GM19438 (cell line): Measurements from ENCODE around the gene OR52W1.
"Not testable (repeated sequence)": the region's sequence is repeated elsewhere in the genome, so short reads cannot be mapped to it uniquely, and the experiment has no call there.

Experiments
- ATAC-seq: cut with Tn5 transposase; IDR thresholded peaks from one replicate; pipeline ENCODE4 v1.9.1; 2021; ENCODE audit warnings: low read depth; ENCODE audit not compliant: unreplicated experiment

The OR52W1 gene

GRCh38 chr11:6216501-6216900 is 17.5 kb downstream of the OR52W1 start:
- ATAC-seq = no peak

- ATAC-seq = no peak
These were observed 18.7 kb downstream of the OR52W1 start for GRCh38 chr11:6217722-6218121.

GRCh38 chr11:6219359-6219758 is 20.3 kb downstream of the OR52W1 start:
- no peak for ATAC-seq

GRCh38 chr11:6223854-6224253 is 24.8 kb downstream of the OR52W1 start:
- no peak for ATAC-seq

GRCh38 chr11:6224421-6224820 is 25.4 kb downstream of the OR52W1 start:
- no peak for ATAC-seq

GRCh38 chr11:6225024-6225423 is 26.0 kb downstream of the OR52W1 start:
- no peak for ATAC-seq

- no peak for ATAC-seq
These were observed 26.9 kb downstream of the OR52W1 start for GRCh38 chr11:6225896-6226295.

- no peak for ATAC-seq
These were observed 29.5 kb downstream of the OR52W1 start for GRCh38 chr11:6228520-6228919.

- no peak for ATAC-seq
These were observed 30.9 kb downstream of the OR52W1 start for GRCh38 chr11:6229911-6230310.

- no peak for ATAC-seq
These were observed 33.9 kb downstream of the OR52W1 start for GRCh38 chr11:6232899-6233298.

- no peak for ATAC-seq
These were observed 35.0 kb downstream of the OR52W1 start for GRCh38 chr11:6233984-6234386.

- peak; percentile 93 for ATAC-seq
These were observed 35.5 kb downstream of the OR52W1 start, which contains the start of gene FHIP1B for GRCh38 chr11:6234387-6235107. TSS of gene FHIP1B (minus strand) at chr11:6234636. CDS start at chr11:6224516, 10,120 bp downstream.

GRCh38 chr11:6237266-6237665 is 38.2 kb downstream of the OR52W1 start:
- no peak for ATAC-seq

GRCh38 chr11:6237761-6238302 is 38.8 kb downstream of the OR52W1 start:
- no peak for ATAC-seq

GRCh38 chr11:6238902-6239301 is 39.9 kb downstream of the OR52W1 start, which contains the start of gene CNGA4:
TSS of gene CNGA4 (plus strand) at chr11:6239089. CDS start at chr11:6239207, 118 bp downstream.
- no peak for ATAC-seq

GRCh38 chr11:6240139-6240538 is 41.1 kb downstream of the OR52W1 start:
- no peak for ATAC-seq

- ATAC-seq = no peak
These were observed 41.8 kb downstream of the OR52W1 start for GRCh38 chr11:6240781-6241180.

- no peak for ATAC-seq
These were observed 42.3 kb downstream of the OR52W1 start for GRCh38 chr11:6241316-6241715.

GRCh38 chr11:6245536-6245935 is 46.5 kb downstream of the OR52W1 start:
- no peak for ATAC-seq

- ATAC-seq = no peak
These were observed 49.2 kb downstream of the OR52W1 start for GRCh38 chr11:6248248-6248647.

GRCh38 chr11:6248897-6249296 is 49.9 kb downstream of the OR52W1 start:
- ATAC-seq = not testable (repeated sequence)
